Body of pancreas (tissue), 4 donors: ENCODE results near the gene MAD1L1.

Experiments
- POLR2A ChIP-seq, 3 donors: fragments of 450-650 bp; IDR thresholded peaks; one replicate each; pipeline ENCODE4 v1.6.1; 2016; ENCODE audit warnings: antibody characterized with exemption in 3 of 3, mild to moderate bottlenecking in 2 of 3
- TF ChIP-seq, protein P1 (sequence below), 7 experiments: fragments of 450-650 bp in 4 of 7; fragments of 200-600 bp in 3 of 7; sonication (generic) in 3 of 7; IDR thresholded peaks; one replicate each; pipeline ENCODE4 v1.5.1; 2016 to 2019; ENCODE audit warnings: antibody characterized with exemption in 7 of 7

DNA sequence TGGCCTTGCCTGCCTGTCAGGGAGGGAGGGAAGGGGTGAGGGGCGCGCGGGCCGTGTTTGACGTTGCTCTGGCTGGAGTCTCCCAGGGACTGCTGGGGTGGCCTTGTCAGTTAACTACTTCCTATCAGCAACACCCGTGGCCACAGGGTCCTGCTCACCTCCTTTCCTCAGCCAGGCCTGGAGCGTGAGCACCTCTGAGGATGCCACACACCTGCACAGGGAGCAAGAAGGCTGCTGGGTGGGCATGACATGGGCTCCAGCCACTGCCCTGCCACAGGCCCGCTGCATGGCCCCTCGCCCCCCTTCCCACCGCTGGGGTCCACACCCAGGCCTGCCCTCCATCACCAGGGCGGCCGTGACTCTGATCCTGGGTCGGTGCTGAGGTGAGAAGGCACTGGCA is 350.3 kb downstream of the MAD1L1 start:
- TF ChIP-seq, protein P1, sequence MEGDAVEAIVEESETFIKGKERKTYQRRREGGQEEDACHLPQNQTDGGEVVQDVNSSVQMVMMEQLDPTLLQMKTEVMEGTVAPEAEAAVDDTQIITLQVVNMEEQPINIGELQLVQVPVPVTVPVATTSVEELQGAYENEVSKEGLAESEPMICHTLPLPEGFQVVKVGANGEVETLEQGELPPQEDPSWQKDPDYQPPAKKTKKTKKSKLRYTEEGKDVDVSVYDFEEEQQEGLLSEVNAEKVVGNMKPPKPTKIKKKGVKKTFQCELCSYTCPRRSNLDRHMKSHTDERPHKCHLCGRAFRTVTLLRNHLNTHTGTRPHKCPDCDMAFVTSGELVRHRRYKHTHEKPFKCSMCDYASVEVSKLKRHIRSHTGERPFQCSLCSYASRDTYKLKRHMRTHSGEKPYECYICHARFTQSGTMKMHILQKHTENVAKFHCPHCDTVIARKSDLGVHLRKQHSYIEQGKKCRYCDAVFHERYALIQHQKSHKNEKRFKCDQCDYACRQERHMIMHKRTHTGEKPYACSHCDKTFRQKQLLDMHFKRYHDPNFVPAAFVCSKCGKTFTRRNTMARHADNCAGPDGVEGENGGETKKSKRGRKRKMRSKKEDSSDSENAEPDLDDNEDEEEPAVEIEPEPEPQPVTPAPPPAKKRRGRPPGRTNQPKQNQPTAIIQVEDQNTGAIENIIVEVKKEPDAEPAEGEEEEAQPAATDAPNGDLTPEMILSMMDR (IDR thresholded peaks at IDR 0.05): no peak
- TF ChIP-seq POLR2A (IDR thresholded peaks at IDR 0.05): no peak
